DOHH2 (cell line): ENCODE data around the gene ATP8B3.

Experiments
- H3F3A ChIP-seq: fragments of 200-600 bp; sonication (generic), shearing (Covaris generic); 2 replicates; pipeline ENCODE4 v1.6.0; 2016; ENCODE audit warnings: antibody characterized with exemption, mild to moderate bottlenecking; ENCODE audit not compliant: control insufficient read depth, insufficient read depth
- H3K27ac ChIP-seq: fragments of 200-600 bp; sonication (generic); 2 replicates; pipeline ENCODE4 v1.5.1; 2014; ENCODE audit warnings: low read depth, mild to moderate bottlenecking, low read length, moderate library complexity
- H3K27me3 ChIP-seq: fragments of 200-600 bp; sonication (generic); 2 replicates; pipeline ENCODE4 v1.6.1; 2014; ENCODE audit warnings: mild to moderate bottlenecking, low read length, mixed read lengths; ENCODE audit not compliant: control insufficient read depth
- H3K36me3 ChIP-seq: fragments of 200-600 bp; sonication (generic); 2 replicates; pipeline ENCODE4 v1.6.1; 2014; ENCODE audit warnings: mild to moderate bottlenecking, low read length, moderate library complexity, mixed read lengths; ENCODE audit not compliant: control insufficient read depth
- H3K4me1 ChIP-seq: fragments of 200-600 bp; sonication (generic); 2 replicates; pipeline ENCODE4 v1.6.1; 2014; ENCODE audit warnings: mild to moderate bottlenecking, low read length, mixed read lengths; ENCODE audit not compliant: control insufficient read depth
- H3K4me2 ChIP-seq: fragments of 200-600 bp; sonication (generic); 2 replicates; pipeline ENCODE4 v1.6.0; 2014; ENCODE audit warnings: mild to moderate bottlenecking, low read length, moderate library complexity
- H3K4me3 ChIP-seq: fragments of 200-600 bp; sonication (generic); 2 replicates; pipeline ENCODE4 v1.5.1; 2014; ENCODE audit warnings: mild to moderate bottlenecking, low read length, mixed read lengths
- H3K79me2 ChIP-seq: fragments of 200-600 bp; sonication (generic); 2 replicates; pipeline ENCODE4 v1.6.1; 2014; ENCODE audit warnings: mild to moderate bottlenecking, low read length, mixed read lengths; ENCODE audit not compliant: control insufficient read depth
- H3K9me2 ChIP-seq: fragments of 200-600 bp; sonication (generic); replicated peaks from 2 replicates; pipeline ENCODE4 v1.6.1; 2014; ENCODE audit warnings: mild to moderate bottlenecking, low read length, mixed read lengths; ENCODE audit not compliant: control insufficient read depth
- H3K9me3 ChIP-seq: fragments of 200-600 bp; sonication (generic); 2 replicates; pipeline ENCODE4 v1.6.1; 2014; ENCODE audit warnings: antibody characterized with exemption, low read length, mixed read lengths; ENCODE audit not compliant: control insufficient read depth, insufficient read depth
- H4K20me1 ChIP-seq: fragments of 200-600 bp; sonication (generic); 2 replicates; pipeline ENCODE4 v1.6.0; 2014; ENCODE audit warnings: low read depth, mild to moderate bottlenecking, antibody characterized with exemption, low read length, moderate library complexity; ENCODE audit not compliant: control insufficient read depth, insufficient read depth
- CTCF ChIP-seq: fragments of 200-600 bp; sonication (generic); IDR thresholded peaks from one replicate; pipeline ENCODE4 v1.5.1; 2014; ENCODE audit warnings: antibody characterized with exemption, mild to moderate bottlenecking, low read depth, low read length; ENCODE audit not compliant: poor library complexity, severe bottlenecking
- EZH2phosphoT487 ChIP-seq: fragments of 200-600 bp; sonication (generic); IDR thresholded peaks from 2 replicates; pipeline ENCODE4 v1.6.1; 2017; ENCODE audit warnings: borderline replicate concordance, mild to moderate bottlenecking, antibody characterized with exemption, low read length, moderate library complexity, mixed read lengths

The ATP8B3 gene

GRCh38 chr19:1830978-1831377 is 18.9 kb upstream of the ATP8B3 start:
- Histone ChIP-seq H3K4me3 (no peak overlapping the region), H4K20me1 (peaks cover 5% of the 10 kb centered on the region), H3K79me2 (peaks cover 71% of the 10 kb centered on the region), H3K9me2 (no peaks in the 10 kb centered on the region), H3F3A (no peaks in the 10 kb centered on the region; the same call in 1 of the 2 replicates), H3K9me3 (no peaks in the 10 kb centered on the region), H3K36me3 (peaks cover 34% of the 10 kb centered on the region), H3K4me2 (no peak overlapping the region), H3K27me3 (no peaks in the 10 kb centered on the region), H3K27ac (no peak overlapping the region), H3K4me1 (no peaks in the 10 kb centered on the region)
- no peak for TF ChIP-seq CTCF
- TF ChIP-seq EZH2phosphoT487 = no peak

GRCh38 chr19:1830568-1830967 is 18.5 kb upstream of the ATP8B3 start:
- no peaks in the 10 kb centered on the region for H3K9me3 ChIP-seq
- no peaks in the 10 kb centered on the region for H3K9me2 ChIP-seq
- H3K27me3 ChIP-seq = no peaks in the 10 kb centered on the region
- no peaks in the 10 kb centered on the region for H3K4me1 ChIP-seq
- no peak for TF ChIP-seq CTCF
- no peak for TF ChIP-seq EZH2phosphoT487
- H3K4me3 ChIP-seq = no peak overlapping the region
- no peak overlapping the region for H3K4me2 ChIP-seq
- no peaks in the 10 kb centered on the region; the same call in 1 of the 2 replicates for H3F3A ChIP-seq
- peaks cover 38% of the 10 kb centered on the region for H3K36me3 ChIP-seq
- no peak overlapping the region for H3K27ac ChIP-seq
- H4K20me1 ChIP-seq = peaks cover 5% of the 10 kb centered on the region
- H3K79me2 ChIP-seq = peaks cover 70% of the 10 kb centered on the region

- Histone ChIP-seq H3K4me3 (no peak overlapping the region), H3K79me2 (peaks cover 64% of the 10 kb centered on the region), H3F3A (no peaks in the 10 kb centered on the region; the same call in 1 of the 2 replicates), H3K4me1 (no peaks in the 10 kb centered on the region), H3K9me3 (no peaks in the 10 kb centered on the region), H3K27me3 (no peaks in the 10 kb centered on the region), H3K9me2 (no peaks in the 10 kb centered on the region), H3K4me2 (no peak overlapping the region), H3K36me3 (peaks cover 37% of the 10 kb centered on the region), H3K27ac (no peak overlapping the region), H4K20me1 (peaks cover 3% of the 10 kb centered on the region)
- no peak for TF ChIP-seq CTCF
- no peak for TF ChIP-seq EZH2phosphoT487
Measured at GRCh38 chr19:1829958-1830357, 17.9 kb upstream of the ATP8B3 start.
